Activated CD8-positive, alpha-beta memory T cell treated with anti-CD3 and anti-CD28 coated beads, Interleukin-2, amount 50 U/mL, for 4 hours (primary cell): Measurements from ENCODE around the gene MYL10.

Experiments
- DNase-seq: peaks from one replicate; pipeline ENCODE4 v3.0.0-alpha.2; 2020

Gene MYL10

DNA sequence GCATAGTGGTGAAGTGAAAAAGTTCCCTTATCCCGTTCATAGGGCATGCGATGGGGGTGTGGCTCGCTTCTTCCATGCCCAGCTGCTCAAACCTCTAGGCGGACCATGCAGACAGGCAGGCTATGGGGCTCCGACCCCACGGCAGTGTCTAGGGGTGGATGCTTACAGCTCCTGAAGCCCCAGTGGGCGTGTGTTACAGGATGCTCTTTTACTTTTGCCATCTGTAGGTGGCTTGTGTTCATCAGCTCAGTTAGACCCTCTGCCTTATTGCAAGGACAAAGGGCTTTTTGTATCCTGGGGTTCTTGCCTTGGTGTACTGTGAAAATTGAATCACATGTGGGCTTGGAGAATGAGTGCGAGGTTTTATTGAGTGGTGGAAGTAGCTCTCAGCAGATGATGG, at the start of gene MYL10:
TSS of gene MYL10 (minus strand) at position 126 of the 400 bp plus-strand sequence. CDS start 178 bp downstream, outside the sequence.
- no peak for DNase-seq

DNA sequence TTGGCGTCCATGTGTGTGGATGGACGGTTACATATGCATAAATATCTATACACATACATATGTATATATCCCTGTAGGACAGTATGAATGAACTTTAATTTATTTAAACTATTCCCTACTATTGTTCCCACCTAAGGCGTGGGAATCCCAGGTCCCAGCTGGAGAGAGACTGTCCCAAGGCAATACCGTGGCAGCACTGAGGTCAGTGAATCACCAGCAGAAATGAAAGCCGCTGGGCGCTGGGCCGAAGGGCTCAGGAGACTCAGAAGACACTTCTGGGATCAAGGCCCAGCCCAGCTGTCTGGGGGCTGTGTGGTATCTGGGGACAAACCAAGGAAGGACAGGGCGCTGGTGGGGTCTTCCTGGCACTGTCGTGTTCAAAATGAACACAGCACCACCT, 49.6 kb upstream of the MYL10 start:
- no peak for DNase-seq

DNA sequence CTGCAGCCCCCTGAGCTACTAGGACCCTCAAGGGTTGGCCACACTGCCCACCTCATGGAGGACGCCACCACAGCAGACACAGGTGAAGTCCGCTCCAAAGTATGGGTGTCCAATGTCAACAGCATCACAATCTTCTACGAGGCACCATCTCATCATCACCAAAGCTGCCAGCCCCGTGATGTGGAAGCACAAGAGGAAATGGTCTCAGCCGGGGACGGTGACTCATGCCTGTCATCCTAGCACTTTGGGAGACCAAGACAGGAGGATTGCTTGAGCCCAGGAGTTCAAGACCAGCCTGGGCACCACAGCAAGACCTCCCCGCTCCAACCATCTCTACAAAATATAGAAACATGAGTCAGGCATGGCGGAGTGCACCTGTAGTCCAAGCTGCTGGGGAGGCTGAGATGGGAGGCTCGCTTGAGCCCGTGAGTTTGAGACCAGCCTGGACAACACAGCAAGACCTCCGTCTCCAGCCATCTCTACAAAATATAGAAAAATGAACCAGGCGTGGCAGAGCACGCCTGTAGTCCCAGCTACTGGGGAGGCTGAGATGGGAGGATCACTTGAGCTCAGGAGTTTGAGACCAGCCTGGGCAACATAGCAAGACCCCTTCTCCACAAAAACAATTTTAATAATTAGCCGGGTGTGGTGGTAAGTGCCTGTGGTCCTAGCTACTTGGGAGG, 48.8 kb upstream of the MYL10 start:
- DNase-seq, result no peak

DNA sequence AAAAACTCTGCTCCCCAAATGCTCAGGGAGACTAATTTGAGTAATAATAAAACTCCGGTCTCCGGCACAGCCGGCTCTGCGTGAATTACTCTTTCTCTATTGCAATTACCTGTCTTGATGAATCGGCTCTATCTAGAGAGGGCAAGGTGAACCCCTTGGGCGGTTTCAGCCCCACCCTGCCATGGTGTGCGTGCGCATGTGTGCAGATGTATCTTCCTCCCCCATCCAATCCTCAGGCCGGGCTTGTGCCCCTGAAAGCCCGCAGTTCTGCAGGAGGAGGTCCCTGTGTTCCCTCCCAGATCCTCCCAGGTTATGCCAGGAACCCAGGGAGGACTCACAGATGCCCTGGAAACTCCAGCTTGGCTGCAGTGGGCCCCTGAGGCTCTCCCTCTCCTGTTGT, 48.3 kb upstream of the MYL10 start:
- no peak for DNase-seq

DNA sequence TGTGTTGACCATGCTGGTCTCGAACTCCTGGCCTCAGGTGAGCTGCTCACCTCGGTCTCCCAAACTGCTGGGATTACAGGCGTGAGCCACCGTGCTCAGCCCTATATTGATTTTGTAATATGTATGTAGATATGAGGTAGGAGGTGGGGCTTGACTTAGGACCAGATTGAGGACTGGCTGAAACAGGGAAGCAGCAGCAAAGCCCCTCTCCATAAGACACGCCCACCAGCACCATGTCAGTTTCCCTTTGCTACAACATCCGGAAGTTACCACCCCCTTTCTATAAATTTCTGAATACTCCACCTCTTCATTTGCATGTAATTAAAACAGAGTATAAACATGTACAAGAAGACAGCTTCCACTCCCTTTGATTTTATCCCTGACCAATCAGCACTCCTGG, 47.9 kb upstream of the MYL10 start:
- no peak for DNase-seq

DNA sequence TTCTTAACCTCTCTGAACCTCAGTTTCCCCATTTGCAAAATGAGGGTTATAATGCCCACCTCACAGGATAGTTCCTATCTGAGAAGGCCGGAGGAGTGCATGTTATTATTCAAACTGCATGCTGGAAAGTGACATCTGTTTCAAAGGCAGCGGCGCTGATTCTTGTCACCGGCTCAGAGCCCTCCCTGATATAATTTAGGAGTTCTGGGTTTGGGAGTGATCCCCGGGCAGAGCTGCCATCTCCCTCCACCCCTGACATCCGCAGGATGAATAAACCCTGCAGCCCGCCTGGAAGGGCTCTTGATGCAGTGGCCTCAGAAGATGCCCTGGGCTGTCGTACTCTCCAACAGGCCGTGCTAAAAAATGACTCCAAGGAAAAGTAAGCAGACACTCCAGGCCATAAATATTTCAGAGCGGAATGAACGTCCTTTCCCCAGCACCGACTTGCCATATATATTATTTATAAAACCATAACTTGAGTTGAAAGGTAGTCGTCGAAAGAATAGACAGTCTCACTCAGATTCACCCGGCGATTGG, 47.0 kb upstream of the MYL10 start:
- no peak for DNase-seq

DNA sequence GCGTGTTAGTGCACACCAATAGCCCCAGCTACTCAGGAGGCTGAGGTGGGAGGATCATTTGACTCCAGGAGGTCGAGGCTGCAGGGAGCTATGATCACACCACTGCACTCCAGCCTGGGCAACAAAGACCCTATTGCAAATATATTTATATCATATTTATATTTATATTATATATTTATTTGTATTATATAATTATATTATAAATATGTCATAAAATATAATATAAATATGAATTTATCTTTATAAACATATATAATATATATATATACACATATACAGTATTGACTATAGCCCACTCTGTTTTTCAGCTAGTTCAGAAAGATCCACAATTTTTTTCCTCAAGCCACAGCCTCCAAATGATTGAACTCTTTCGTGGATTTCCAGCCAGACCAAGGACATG, 45.3 kb upstream of the MYL10 start:
- DNase-seq, result no peak

DNA sequence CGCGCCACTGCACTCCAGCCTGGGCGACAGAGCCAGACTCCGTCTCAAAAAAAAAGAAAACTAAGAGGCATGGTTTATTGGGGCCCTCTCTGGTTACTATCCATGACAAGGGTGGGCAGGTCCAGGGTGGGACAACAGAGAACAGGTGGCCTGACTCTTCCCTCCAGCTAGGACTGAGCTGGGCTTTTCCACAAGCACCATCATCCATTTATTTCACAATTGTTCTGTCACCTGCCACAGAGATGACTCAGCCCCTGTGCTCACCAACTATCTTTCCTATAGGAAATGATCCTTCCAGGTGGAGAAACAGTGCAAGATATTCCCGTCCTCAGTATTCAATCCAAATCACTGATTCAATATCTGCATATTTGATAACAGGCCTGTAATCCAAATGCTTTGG, 44.9 kb upstream of the MYL10 start:
- no peak for DNase-seq

DNA sequence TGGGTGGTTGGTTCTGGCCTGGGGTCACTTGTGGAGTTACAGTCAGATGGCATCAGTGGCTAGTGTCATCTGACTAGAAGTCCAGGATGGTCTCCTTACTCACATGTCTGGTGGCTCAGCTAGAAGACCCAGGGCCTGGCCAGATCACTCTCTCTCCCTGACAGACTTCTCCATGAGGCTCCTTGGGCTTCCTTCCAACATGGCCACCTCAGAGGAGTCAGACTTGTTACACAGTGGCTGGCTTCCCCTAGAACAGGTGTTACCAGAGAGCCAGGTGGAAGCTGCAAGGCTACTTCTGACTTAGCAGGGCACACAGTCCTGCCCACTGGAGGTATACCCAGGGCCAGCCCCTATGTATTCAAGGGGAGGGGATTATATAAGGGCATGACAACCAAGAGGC, 44.2 kb upstream of the MYL10 start:
- DNase-seq, result no peak

DNA sequence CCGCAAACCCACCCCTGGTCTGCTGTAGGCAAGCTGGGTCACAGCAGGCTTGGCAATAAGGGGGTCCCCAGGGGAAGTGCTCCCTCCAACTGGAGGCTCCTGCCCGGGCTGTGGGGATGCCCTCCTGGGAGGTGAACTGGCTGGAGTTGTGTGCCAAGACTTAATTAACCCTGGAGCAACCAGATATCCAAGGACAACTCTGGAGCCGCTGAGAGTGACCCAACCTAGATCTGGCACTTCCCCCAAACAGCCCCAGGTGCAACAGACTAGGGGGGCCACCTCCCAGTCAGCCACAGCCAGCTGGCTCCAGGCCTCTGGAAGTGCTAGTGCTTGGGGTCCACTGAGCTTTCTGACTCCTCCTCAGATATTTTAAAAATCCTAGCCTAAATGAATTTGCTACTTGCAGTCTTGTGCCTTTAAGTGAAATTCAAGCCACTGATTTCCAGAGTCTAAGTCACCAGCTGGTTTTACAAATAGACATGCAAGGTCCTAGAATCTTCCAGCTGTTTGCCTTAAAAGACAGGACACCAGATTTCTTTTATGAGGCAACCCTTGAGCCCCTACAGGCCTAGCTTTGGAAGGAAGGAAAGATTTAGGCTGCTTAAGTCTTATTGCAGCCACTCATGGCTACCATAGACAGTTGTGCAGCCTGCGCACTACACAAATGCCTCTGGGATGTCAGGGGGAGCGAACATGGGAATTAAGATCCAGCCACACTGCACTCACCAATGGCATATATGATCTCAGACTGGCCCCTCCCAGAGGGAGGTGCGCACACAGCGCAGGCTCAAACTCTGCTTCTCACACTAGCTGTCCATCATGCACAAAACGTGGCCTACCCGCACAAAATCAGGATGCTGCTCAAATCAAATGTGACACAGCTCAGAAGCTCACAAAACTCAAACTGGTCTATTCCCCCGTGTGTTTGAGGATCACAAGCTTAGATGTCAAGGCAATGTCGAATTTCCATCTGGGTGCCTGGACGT, 42.6 kb upstream of the MYL10 start:
- no peak for DNase-seq

DNA sequence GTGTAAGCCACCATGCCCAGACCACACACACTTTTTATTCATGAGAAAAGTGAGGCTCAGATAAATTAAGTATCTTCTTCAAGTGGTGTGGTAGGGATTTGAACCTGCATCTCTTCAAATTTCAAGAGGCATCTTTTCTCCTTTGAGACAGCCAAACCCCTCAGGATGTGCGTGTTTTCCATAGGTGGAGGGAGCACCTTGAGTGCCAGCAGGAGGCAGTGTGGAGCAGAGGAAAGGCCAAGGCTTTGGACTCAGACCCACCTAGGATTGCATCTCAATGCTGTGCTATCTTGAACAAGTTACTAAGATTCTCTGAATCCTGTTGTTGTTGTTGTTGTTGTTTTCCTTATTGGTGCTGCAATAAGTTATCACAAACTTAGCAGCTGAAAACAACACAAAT, 40.2 kb upstream of the MYL10 start:
- no peak for DNase-seq

DNA sequence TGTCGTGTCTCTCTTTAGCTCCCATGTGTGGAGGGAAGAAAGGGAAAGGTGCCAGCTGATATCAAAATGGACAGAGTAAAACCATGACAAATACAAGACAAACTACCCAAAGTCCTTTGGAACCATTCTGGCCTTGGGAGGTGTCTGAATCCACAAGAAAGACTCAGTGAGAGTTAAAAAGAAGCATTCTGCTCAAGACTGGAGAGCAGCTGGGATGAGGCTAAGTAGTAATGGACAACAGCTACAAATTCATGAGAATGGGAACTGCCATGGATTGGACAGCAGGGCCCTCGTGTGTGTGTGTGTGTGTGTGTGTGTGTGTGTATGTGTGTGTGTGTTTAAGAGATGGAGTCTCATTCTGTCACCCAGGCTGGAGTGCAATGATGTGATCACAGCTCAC, 39.6 kb upstream of the MYL10 start:
- no peak for DNase-seq

DNA sequence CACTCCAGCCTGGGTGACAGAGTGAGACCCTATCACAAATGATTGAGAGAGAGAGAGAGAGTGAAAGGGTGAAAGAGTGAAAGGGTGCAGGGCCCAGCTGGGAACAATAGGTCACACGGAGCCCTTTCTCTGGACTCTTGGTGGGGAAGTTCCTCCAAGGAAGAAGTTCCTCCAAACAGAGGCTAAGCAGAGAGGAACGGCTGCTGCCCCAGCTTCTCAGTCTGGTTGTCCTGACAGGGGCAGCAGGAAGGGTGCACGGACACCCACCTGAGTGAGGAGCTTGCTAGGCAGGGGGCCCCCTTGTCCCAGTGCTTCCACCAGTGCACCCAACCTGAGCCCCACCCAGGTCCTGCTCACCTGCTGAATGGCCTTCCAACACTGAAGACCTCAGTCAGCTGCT, 38.8 kb upstream of the MYL10 start:
- DNase-seq, result no peak

DNA sequence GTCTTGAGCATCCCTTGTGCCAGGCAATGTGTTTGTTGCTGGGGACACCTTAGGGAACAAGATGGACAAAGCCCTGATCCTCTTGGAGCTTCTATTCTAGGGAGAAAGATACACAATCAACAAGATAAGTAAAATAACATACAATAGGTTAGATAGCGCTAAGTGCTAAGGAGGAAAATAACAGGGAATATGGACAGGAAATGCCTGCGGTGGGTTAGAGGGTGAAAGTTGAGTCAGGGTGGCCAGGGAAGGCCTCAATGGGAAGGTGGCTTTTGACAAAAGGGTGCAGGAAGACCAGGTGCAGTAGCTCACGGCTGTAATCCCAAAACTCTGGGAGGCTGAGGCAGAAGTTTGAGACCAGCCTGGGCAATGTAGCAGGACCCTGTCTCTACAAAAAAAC, 38.3 kb upstream of the MYL10 start:
- DNase-seq, result no peak

DNA sequence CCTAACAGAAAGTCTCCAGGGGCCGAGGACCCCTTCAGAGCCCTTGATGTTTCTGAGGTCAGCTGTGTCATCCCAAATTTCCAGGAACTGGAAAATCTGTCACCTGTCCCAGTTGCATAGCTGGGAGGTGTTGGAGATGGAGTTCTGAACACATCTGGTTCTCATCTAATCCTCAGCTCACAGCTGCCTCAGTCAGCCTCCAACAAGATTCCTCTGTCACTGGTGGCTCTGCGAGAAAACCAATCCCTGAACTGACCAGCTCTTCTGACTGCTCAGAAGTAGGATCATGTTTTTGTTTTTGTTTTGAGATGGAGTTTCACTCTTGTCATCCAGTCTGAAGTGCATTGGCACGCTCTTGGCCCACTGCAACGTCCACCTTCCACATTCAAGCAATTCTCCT, 37.6 kb upstream of the MYL10 start:
- DNase-seq, result no peak

DNA sequence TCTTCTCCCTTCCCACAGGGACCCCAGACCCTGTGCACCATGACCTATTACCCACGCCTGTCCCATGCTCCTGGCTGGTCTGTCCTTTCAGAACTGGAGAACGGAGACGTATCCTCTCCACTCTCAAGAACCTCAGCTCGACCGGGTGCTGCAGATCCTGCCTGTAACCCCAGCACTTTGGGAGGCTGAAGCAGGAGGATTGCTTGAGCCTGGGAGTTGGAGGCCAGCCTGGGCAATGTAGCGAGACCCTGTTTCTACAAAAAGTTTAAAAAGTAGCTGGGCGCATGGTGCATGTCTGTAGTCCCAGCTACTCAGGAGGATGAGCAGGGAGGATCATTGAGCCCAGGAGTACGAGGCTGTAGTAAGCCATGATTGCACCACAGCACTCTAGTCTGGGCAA, 37.2 kb upstream of the MYL10 start:
- DNase-seq, result no peak

DNA sequence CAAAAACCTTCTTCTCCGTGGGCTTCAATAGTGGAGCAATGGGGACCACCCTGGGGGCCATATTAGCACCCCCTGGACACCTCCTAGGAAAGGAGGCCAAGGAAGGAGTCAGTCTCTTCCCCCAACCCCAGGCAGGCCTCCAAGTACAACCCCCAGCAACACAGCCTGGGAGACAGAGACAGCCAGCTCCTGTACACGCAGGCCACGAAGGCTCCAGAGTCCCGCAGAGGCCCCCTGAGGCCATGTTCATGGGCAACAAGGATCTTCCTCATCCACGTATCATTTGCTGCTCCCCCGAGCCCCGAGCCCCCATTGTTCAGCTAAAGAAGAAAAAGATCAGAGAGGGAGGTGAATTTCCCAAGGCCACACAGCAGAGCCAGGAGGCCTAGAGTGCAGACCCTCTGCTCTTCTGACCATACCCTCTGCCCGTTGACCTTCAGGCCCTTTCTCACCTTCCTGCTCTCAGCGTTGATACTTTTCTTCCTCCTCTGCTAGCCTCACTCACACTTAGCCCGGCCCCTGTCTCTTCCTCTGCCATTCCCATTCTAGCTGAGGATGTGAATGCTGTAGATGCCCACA, 35.9 kb upstream of the MYL10 start:
- no peak for DNase-seq

DNA sequence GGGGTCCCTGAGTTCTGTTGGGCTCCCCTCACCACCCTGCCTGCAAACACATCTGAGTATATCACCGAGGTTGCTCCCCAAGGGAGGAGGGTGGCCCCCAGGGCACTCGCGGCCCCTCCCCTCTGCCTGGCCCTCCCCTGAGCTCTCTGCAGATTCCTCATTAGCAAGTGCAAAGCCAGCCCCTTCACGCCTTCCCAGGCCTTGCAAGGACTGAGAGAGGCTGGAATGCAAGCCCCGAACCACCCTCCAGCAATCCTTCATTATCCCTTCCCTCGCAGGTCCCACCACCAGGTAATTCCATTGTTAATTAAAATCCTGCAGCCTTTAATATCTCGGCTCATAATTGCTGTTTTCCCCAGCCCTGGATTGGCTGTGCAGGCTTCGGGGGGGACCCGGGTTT, 35.3 kb upstream of the MYL10 start:
- no peak for DNase-seq

DNA sequence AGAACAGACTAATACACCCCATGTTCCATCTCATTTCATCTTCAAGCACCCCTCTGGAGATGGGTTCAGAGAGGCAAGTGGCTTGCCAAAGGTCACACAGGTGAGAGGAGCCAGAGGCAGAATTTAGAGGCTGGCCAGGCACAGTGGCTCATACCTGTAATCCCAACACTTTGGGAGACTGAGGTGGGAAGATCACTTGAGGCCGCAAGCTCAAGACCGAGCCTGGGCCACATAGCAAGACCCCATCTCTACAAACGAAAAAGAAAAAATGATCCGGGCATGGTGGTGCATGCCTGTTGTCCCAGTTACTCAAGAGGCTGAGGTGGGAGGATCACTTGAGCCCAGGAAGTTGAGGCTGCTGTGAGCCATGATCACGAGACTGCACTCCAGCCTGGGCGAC, 34.7 kb upstream of the MYL10 start:
- no peak for DNase-seq

DNA sequence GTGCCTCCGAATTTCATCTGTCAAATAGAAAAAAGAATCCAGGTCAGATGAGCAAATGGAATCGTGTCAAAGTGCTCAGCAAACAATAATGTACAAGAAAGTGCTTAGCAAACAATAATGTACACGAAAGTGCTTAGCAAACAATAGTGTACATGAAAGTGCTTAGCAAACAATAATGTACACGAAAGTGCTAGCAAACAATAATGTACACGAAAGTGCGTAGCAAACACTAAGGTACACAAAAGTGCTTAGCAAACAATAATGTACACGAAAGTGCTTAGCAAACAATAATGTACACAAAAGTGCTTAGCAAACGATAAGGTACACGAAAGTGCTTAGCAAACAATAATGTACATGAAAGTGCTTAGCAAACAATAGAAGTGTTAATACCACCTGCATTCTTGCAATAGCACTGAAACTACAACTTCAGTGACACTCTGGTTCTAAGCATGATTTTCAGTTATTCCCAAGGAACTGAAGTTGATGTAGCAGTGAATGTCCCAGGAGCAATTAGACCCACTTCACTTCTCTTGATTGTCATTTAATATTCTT, 33.4 kb upstream of the MYL10 start:
- no peak for DNase-seq

DNA sequence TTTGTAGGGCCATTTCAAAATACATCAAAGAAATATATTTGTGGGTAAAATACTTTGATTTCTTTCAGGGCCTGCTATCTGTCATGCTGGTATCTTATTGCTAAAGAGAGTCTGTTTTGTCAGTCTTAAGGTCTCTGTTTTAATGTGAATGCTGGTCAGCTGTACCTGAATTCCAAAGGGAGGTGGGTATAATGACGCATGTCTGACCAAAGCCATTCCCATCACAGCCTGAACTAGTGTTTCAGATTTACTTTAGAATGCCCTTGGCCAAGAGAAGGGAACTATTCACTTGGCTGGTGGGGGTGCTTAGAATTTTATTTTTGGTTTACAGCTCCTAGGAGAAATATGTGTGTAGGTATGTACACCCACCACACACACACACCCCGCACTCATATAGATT, 30.6 kb upstream of the MYL10 start:
- no peak for DNase-seq

DNA sequence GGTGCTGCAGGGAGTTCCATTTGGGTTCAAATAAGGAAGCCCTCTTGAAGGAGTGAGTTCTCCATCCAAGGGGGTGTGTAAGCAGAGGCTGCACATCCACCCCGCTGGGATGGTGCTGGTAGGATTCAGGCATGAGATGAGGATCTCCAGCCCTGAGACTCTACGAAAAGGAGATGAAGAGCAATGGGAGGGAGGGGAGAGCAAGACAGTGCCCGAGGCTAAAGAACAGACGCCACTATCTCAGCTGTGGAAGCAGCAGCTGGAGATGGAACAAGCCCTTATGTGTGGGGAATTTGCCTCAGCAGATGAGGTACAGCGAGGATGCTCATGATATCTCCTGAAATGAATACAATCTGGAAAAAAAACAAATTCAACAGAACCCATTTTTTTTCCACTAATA, 28.1 kb upstream of the MYL10 start:
- no peak for DNase-seq

DNA sequence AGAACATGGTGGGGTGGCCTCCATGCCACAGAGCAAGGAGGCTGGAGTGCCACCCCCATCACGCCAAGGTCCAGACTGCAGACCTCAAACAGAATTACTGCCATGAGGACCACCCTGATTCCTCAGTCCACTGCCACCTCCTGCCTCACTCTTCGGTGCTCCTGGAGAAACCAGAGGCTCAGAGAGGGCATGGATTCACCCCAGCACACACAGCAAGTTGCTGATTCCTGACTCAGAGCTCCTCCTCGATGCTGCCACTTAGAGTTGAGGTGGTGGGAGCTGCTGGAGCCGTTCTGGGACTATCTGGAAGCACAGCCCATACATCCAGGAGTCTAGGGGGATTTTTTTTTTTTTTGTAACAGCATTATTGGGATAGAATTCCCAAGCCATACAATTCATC, 22.0 kb upstream of the MYL10 start:
- DNase-seq, result no peak
